K562 (cell line): ENCODE measurements around the gene MME. TPM values are rescaled to one million over a fixed set of nuclear protein-coding genes. Genes with fewer than 3 reads are reported as not detected.

ENCODE experiments used
- ATF4 ChIP-seq: fragments of 450-650 bp; formaldehyde crosslinking; IDR thresholded peaks from 2 replicates; pipeline ENCODE4 v1.4.0; 2022; ENCODE audit warnings: mild to moderate bottlenecking, moderate library complexity
- EP400 ChIP-seq: fragments of 450-650 bp; IDR thresholded peaks from 2 replicates; pipeline ENCODE4 v1.6.1; 2017; ENCODE audit warnings: antibody characterized with exemption, mild to moderate bottlenecking, moderate library complexity
- FOXJ3 ChIP-seq: sonication (generic); formaldehyde crosslinking; IDR thresholded peaks from 2 replicates; pipeline ENCODE4 v1.4.0; 2020; ENCODE audit warnings: mild to moderate bottlenecking, missing genetic modification reagents
- FOXK2 ChIP-seq, 2 experiments: fragments of 450-650 bp; IDR thresholded peaks in 1 of 2; conservative IDR thresholded peaks in 1 of 2; 2 replicates each; pipeline ENCODE4 v1.6.1; 2016; ENCODE audit warnings: low read depth in 2 of 2, mild to moderate bottlenecking in 1 of 2
- KAT8 ChIP-seq: fragments of 450-650 bp; IDR thresholded peaks from 2 replicates; pipeline ENCODE4 v1.6.1; 2016; ENCODE audit warnings: low read depth, mild to moderate bottlenecking
- L3MBTL2 ChIP-seq: fragments of 450-650 bp; IDR thresholded peaks from 2 replicates; pipeline ENCODE4 v1.6.1; 2016; ENCODE audit warnings: mild to moderate bottlenecking, moderate library complexity
- MBD1 ChIP-seq: fragments of 250-450 bp; sonication (Bioruptor Pico); IDR thresholded peaks from 2 replicates; pipeline ENCODE4 v1.8.0; 2022; ENCODE audit warnings: inconsistent platforms
- NR2C1 ChIP-seq, 2 experiments: fragments of 450-650 bp; IDR thresholded peaks; 2 replicates each; pipeline ENCODE4 v1.6.1; 2017; ENCODE audit warnings: mild to moderate bottlenecking in 2 of 2, antibody characterized with exemption in 1 of 2, inconsistent platforms in 1 of 2, missing compliant biosample characterization in 1 of 2, missing genetic modification characterization in 1 of 2
- PBX2 ChIP-seq, 2 experiments: IDR thresholded peaks in 1 of 2; conservative IDR thresholded peaks in 1 of 2; 2 replicates each; pipeline ENCODE4 v1.6.1; 2016; ENCODE audit warnings: low read depth in 2 of 2, mild to moderate bottlenecking in 1 of 2, missing compliant biosample characterization in 1 of 2, missing genetic modification characterization in 1 of 2, moderate library complexity in 1 of 2
- POLR2G ChIP-seq: fragments of 200-400 bp; formaldehyde crosslinking; IDR thresholded peaks from 2 replicates; pipeline ENCODE4 v1.6.1; 2017; ENCODE audit warnings: low read depth, mild to moderate bottlenecking, antibody characterized with exemption, low read length, moderate library complexity
- SAFB2 ChIP-seq: fragments of 200-400 bp; formaldehyde crosslinking; IDR thresholded peaks from 2 replicates; pipeline ENCODE4 v1.6.1; 2018; ENCODE audit warnings: borderline replicate concordance, low read length, low read depth, moderate library complexity; ENCODE audit not compliant: severe bottlenecking
- SIN3B ChIP-seq: fragments of 450-650 bp; IDR thresholded peaks from 2 replicates; pipeline ENCODE4 v1.6.1; 2017; ENCODE audit warnings: low read depth, mild to moderate bottlenecking, moderate library complexity
- SRSF3 ChIP-seq: fragments of 200-400 bp; formaldehyde crosslinking; IDR thresholded peaks from 2 replicates; pipeline ENCODE4 v1.6.1; 2016; ENCODE audit warnings: mild to moderate bottlenecking, low read length, moderate library complexity; ENCODE audit not compliant: insufficient read depth
- USF2 ChIP-seq: sonication (generic); formaldehyde crosslinking; IDR thresholded peaks from 2 replicates; pipeline ENCODE4 v1.5.0; 2020; ENCODE audit warnings: missing genetic modification reagents
- ZNF449 ChIP-seq: fragments of 250-450 bp; sonication (Bioruptor Pico); IDR thresholded peaks from 2 replicates; pipeline ENCODE4 v1.8.0; 2022; ENCODE audit warnings: moderate library complexity, mild to moderate bottlenecking, inconsistent platforms
- ZNF57 ChIP-seq: fragments of 450-650 bp; formaldehyde crosslinking; IDR thresholded peaks from 2 replicates; pipeline ENCODE4 v1.4.0; 2020; ENCODE audit warnings: mild to moderate bottlenecking, moderate library complexity
- ZNF766 ChIP-seq: fragments of 200-800 bp; sonication (Bioruptor generic); conservative IDR thresholded peaks from 2 replicates; pipeline ENCODE4 v1.6.1; 2016; ENCODE audit warnings: missing genetic modification characterization, missing compliant biosample characterization
- polyA plus RNA-seq, 8 experiments: library from polyadenylated mRNA; depleted of rRNA in 4 of 8; stranded (reverse) in 5 of 8; unstranded in 3 of 8; fragments of >200 nt; fragmentation: Nextera tagmentation in 2 of 8; fragmentation: Illumina TruSeq in 1 of 8; extraction: Ambion mirVana in 2 of 8; extraction: Trizol in 1 of 8; gene quantifications; 2 replicates each; pipeline versions ENCODE4 v1.2.1 to v1.2.3, GENCODE V29; 2011 to 2014; ENCODE audit warnings: inconsistent platforms in 1 of 8, missing spikeins in 1 of 8
- total RNA-seq, 7 experiments: library from RNA; depleted of rRNA in 6 of 7; stranded (reverse); fragments of >200 nt in 6 of 7; fragmentation: Illumina TruSeq in 2 of 7; extraction: Trizol in 2 of 7; gene quantifications; 2 replicates each; pipeline versions ENCODE4 v1.2.1 to v1.2.3, GENCODE V29; 2011 to 2021; ENCODE audit warnings: low replicate concordance in 1 of 7
- TF ChIP-seq, protein P1 (sequence below), 2 experiments: fragments of 450-650 bp; IDR thresholded peaks; 2 replicates each; pipeline ENCODE4 v1.6.1; 2016

MME gene
- total and polyA plus RNA-seq, 9 of the 15 experiments (the other 6 are each of a cell fraction or from before 2014, with no cell fraction given): 0.80 to 8.6 (median 2.5) TPM

GRCh38 chr3:155076888-155077287, 3.2 kb upstream of the MME start (continued):
- TF ChIP-seq ZNF766: peak; percentile 92
- TF ChIP-seq SAFB2: no peak
- no peak for TF ChIP-seq FOXK2 (conservative IDR thresholded peaks at IDR 0.05 in 1 of 2, IDR thresholded peaks at IDR 0.05 in 1 of 2; ENCODE audit: low read depth in 2 of 2)
- no peak for TF ChIP-seq SRSF3
- TF ChIP-seq PBX2 (CRISPR knock-in tag; IDR thresholded peaks at IDR 0.05; ENCODE audit: low read depth): no peak
- 0 out of 2 replicates have a peak, but pooled peaks have one; percentile 18 for TF ChIP-seq PBX2 (tag; conservative IDR thresholded peaks at IDR 0.05; ENCODE audit: low read depth)
- peak; percentile 85; the same call in 1 of the 2 replicates for TF ChIP-seq ZNF57 (CRISPR knock-in tag)
- TF ChIP-seq, protein P1, sequence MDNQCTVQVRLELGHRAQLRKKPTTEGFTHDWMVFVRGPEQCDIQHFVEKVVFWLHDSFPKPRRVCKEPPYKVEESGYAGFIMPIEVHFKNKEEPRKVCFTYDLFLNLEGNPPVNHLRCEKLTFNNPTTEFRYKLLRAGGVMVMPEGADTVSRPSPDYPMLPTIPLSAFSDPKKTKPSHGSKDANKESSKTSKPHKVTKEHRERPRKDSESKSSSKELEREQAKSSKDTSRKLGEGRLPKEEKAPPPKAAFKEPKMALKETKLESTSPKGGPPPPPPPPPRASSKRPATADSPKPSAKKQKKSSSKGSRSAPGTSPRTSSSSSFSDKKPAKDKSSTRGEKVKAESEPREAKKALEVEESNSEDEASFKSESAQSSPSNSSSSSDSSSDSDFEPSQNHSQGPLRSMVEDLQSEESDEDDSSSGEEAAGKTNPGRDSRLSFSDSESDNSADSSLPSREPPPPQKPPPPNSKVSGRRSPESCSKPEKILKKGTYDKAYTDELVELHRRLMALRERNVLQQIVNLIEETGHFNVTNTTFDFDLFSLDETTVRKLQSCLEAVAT (IDR thresholded peaks at IDR 0.05): no peak
- TF ChIP-seq FOXJ3 (CRISPR knock-in tag): no peak
- TF ChIP-seq EP400: no peak
- no peak for TF ChIP-seq POLR2G
- no peak for TF ChIP-seq NR2C1 (IDR thresholded peaks at IDR 0.05)
- TF ChIP-seq NR2C1 (tag; IDR thresholded peaks at IDR 0.05): peak; percentile 85
- TF ChIP-seq L3MBTL2: no peak
- peak; percentile 48; the same call in 1 of the 2 replicates for TF ChIP-seq ATF4 (CRISPR knock-in tag)
- TF ChIP-seq USF2 (CRISPR knock-in tag): no peak
- peak; percentile 74 for TF ChIP-seq ZNF449 (CRISPR knock-in tag)
- TF ChIP-seq SIN3B: no peak
- no peak for TF ChIP-seq KAT8
- TF ChIP-seq MBD1 (CRISPR knock-in tag): no peak
